Measurements from ENCODE around the gene CDK5RAP2. TPM values are rescaled to one million over a fixed set of nuclear protein-coding genes. Genes with fewer than 3 reads are reported as not detected.

The CDK5RAP2 gene
- total RNA-seq, 1 experiment from 2014 or later, result 56.4 TPM

- H3K18ac ChIP-seq (ENCODE audit: insufficient read length, low read depth, low read length), result no peak overlapping the region
- H3K4me3 Mint-ChIP-seq, result no peak overlapping the region
- no peak overlapping the region for H2BK12ac ChIP-seq (ENCODE audit: insufficient read length, low read depth, low read length)
- H3K4me1 ChIP-seq (ENCODE audit: insufficient read depth, low read length), result no peaks in the 10 kb centered on the region
- no peak overlapping the region for H2AK5ac ChIP-seq (ENCODE audit: insufficient read length, low read length)
- H3K9me3 Mint-ChIP-seq, result no peaks in the 10 kb centered on the region
- no peak overlapping the region for H4K91ac ChIP-seq (ENCODE audit: insufficient read length, low read depth, low read length)
- no peaks in the 10 kb centered on the region for H3K79me2 ChIP-seq (ENCODE audit: insufficient read depth, low read length)
- H2BK20ac ChIP-seq (ENCODE audit: low read depth, low read length, poor library complexity, severe bottlenecking), result no peak overlapping the region
- no peak overlapping the region for H2AFZ ChIP-seq (ENCODE audit: low read length)
- TF ChIP-seq CTCF (conservative IDR thresholded peaks at IDR 0.05), result no peak
- H3K9me3 ChIP-seq (ENCODE audit: control insufficient read depth, low read depth, low read length), result no peaks in the 10 kb centered on the region
- H2BK15ac ChIP-seq (ENCODE audit: low read depth, low read length), result no peak overlapping the region
- H3K27me3 ChIP-seq (ENCODE audit: insufficient read depth, low read length), result no peaks in the 10 kb centered on the region
- H2BK5ac ChIP-seq (ENCODE audit: insufficient read length, low read length), result no peak overlapping the region
- H4K8ac ChIP-seq (replicated peaks; ENCODE audit: insufficient read length, low read depth, low read length), result no peak overlapping the region
- H3K27ac Mint-ChIP-seq, result peak overlapping the region; percentile 24 to 81 (median 42); a peak in 3 of 7 replicates
- no peak overlapping the region for H3K27ac ChIP-seq (ENCODE audit: insufficient read length, low read depth, low read length)
- no peak for DNase-seq
- peaks cover 2% of the 10 kb centered on the region for H4K20me1 ChIP-seq (ENCODE audit: control insufficient read depth, insufficient read depth, insufficient read length)
- H3K23ac ChIP-seq (ENCODE audit: insufficient read length, low read depth, low read length), result no peak overlapping the region
- no CpG with 5 or more reads among the region's 13 CpGs for WGBS (ENCODE audit: extremely low coverage, insufficient read length, low lambda C conversion rate)
- no peak overlapping the region for H3K4me2 ChIP-seq (ENCODE audit: insufficient read depth, insufficient read length, low read length)
- no peak overlapping the region for H3T11ph ChIP-seq (ENCODE audit: low read length)
- no peak overlapping the region for H2BK120ac ChIP-seq (ENCODE audit: low read depth, low read length, poor library complexity, severe bottlenecking)
- H3K79me1 ChIP-seq (ENCODE audit: insufficient read depth, low read depth, low read length, poor library complexity, severe bottlenecking), result no peaks in the 10 kb centered on the region
- H4K5ac ChIP-seq (ENCODE audit: insufficient read length, low read depth, low read length), result no peak overlapping the region
- no peaks in the 10 kb centered on the region for H3K27me3 Mint-ChIP-seq (ENCODE audit: low read depth)
- H3K4me1 Mint-ChIP-seq, result no peaks in the 10 kb centered on the region
- H3K4ac ChIP-seq (ENCODE audit: low read depth, low read length), result no peak overlapping the region
- H3K23me2 ChIP-seq (ENCODE audit: insufficient read length, low read depth, low read length, poor library complexity, severe bottlenecking), result no peaks in the 10 kb centered on the region
- no peak overlapping the region for H3K14ac ChIP-seq (ENCODE audit: insufficient read depth, low read length)
- no peak overlapping the region for H3K56ac ChIP-seq (ENCODE audit: insufficient read length, low read depth, low read length)
- peaks cover 40 to 81% (median 66%) of the 10 kb centered on the region in 3 experiments; a peak in 6 of 7 replicates for H3K36me3 Mint-ChIP-seq (ENCODE audit: insufficient read depth in 1 of 3, low read depth in 3 of 3)
- H3K9ac ChIP-seq (ENCODE audit: extremely low read depth, insufficient read length, low read length), result no peak overlapping the region
Observed at GRCh38 chr9:120394058-120394669, 185.8 kb downstream of the CDK5RAP2 start.

Measured in H9 (cell line).